Mesodermal cell (in vitro differentiated cells): ENCODE data around the gene SYNDIG1.

ENCODE experiments used
- H3K27ac ChIP-seq: 2 replicates; pipeline ENCODE4 v1.7.0; 2013; ENCODE audit warnings: mild to moderate bottlenecking, low read depth, low read length, moderate library complexity; ENCODE audit not compliant: severe bottlenecking
- H3K36me3 ChIP-seq: 2 replicates; pipeline ENCODE4 v1.7.1; 2013; ENCODE audit warnings: mild to moderate bottlenecking, low read length, moderate library complexity; ENCODE audit not compliant: control insufficient read depth, insufficient read depth
- H3K4me1 ChIP-seq: one replicate; pipeline ENCODE4 v1.7.1; 2013; ENCODE audit warnings: mild to moderate bottlenecking, low read length; ENCODE audit not compliant: insufficient read depth, control insufficient read depth, poor library complexity, severe bottlenecking
- H3K4me3 ChIP-seq: 2 replicates; pipeline ENCODE4 v1.7.0; 2013; ENCODE audit warnings: low read length, control low read depth, mild to moderate bottlenecking; ENCODE audit not compliant: insufficient read depth, poor library complexity, severe bottlenecking; ENCODE audit errors: extremely low read depth
- H3K9me3 ChIP-seq: 2 replicates; pipeline ENCODE4 v1.7.1; 2013; ENCODE audit warnings: mild to moderate bottlenecking, low read length, moderate library complexity; ENCODE audit not compliant: control insufficient read depth
- WGBS, 2 experiments: methylation state at CpG; one replicate each; pipeline ENCODE4 v1.1.5; 2013; ENCODE audit warnings: missing lambda C conversion rate in 2 of 2; ENCODE audit not compliant: insufficient coverage in 2 of 2; 5-methylcytosine and 5-hydroxymethylcytosine counted together

Gene SYNDIG1

DNA sequence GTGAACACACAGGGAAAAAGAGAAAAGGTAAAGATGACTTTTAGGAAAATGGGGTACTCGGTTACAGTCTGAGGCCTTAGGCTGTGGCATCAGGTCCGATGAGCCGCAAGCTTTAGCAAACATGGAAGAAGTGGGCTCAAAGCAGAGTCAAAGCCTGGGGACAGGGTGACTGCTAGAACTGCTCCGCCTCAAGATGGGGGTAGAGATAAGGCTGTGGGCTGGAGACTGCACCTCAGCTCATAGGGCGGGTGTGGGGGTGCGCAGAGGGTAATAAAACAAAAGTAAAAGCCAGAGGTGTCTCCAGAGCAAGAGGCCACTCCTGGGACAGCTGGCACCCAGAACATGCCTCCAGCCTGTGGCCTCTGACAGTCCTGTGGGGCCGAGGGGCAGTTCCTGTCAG lies 21.3 kb upstream of the SYNDIG1 start:
- WGBS, 2 experiments = 85 to 87% methylated on average over 7 of the region's 7 CpGs
- Histone ChIP-seq H3K36me3 (no peaks in the 10 kb centered on the region), H3K9me3 (no peaks in the 10 kb centered on the region), H3K4me3 (no peak overlapping the region), H3K4me1 (peaks cover 12% of the 10 kb centered on the region), H3K27ac (no peak overlapping the region)

DNA sequence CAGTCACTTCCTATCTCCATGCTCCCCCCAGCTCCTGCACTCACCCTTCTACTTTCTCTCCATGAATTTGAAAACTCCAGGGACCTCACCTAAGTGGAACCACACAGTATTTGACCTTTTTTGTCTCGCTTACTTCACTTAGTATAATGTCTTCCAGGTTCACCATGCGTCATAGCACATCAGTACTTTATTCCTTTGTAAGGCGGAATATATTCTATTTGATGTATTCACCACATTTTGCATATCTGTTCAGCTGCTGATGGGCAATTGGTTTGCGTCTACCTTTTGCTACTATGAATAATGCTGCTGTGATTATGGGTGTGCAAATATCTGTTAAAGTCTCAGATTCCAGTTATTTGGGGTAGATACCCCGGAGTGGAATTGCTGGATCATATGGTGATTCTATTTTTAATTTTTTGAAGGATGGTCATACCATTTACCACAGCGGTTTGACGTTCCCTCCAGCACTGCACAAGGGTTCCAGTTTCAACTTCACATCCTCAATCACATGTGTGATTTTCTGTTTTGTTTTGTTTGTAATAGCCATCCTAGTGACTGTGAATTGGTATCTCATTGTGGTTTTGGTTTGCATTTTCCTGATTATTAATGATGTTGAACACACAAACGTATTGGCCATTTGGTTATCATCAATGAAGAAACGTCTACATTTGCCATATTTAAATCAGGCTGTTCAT lies 20.3 kb upstream of the SYNDIG1 start:
- H3K27ac ChIP-seq = no peak overlapping the region
- peaks cover 9% of the 10 kb centered on the region for H3K4me1 ChIP-seq
- H3K9me3 ChIP-seq = no peaks in the 10 kb centered on the region
- no peaks in the 10 kb centered on the region for H3K36me3 ChIP-seq
- 86 to 96% methylated on average over 3 to 4 of the region's 9 CpGs for WGBS, 2 experiments
- H3K4me3 ChIP-seq = no peak overlapping the region

DNA sequence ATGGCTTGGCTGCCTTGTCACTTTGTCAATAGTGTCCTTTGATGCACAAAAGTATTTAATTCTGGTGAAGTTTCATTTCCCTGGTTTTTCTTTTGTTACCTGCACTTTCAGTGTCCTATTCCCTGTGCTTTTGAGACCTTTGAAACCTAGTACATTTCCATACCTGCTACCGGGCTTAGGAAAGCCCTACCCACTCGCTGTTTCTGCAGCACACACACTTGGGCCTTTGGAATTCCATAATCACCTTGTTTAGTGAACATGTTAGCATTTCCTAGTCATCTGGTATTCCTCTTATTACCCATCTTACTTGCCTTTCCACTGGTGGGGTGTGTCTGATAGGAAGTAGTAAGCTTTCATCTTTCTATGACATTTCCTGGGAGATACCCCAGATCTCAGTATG lies 19.3 kb upstream of the SYNDIG1 start:
- 80 to 88% methylated on average over 1 to 2 of the region's 2 CpGs for WGBS, 2 experiments
- Histone ChIP-seq H3K4me1 (peaks cover 4% of the 10 kb centered on the region), H3K27ac (no peak overlapping the region), H3K9me3 (no peaks in the 10 kb centered on the region), H3K36me3 (no peaks in the 10 kb centered on the region), H3K4me3 (no peak overlapping the region)

DNA sequence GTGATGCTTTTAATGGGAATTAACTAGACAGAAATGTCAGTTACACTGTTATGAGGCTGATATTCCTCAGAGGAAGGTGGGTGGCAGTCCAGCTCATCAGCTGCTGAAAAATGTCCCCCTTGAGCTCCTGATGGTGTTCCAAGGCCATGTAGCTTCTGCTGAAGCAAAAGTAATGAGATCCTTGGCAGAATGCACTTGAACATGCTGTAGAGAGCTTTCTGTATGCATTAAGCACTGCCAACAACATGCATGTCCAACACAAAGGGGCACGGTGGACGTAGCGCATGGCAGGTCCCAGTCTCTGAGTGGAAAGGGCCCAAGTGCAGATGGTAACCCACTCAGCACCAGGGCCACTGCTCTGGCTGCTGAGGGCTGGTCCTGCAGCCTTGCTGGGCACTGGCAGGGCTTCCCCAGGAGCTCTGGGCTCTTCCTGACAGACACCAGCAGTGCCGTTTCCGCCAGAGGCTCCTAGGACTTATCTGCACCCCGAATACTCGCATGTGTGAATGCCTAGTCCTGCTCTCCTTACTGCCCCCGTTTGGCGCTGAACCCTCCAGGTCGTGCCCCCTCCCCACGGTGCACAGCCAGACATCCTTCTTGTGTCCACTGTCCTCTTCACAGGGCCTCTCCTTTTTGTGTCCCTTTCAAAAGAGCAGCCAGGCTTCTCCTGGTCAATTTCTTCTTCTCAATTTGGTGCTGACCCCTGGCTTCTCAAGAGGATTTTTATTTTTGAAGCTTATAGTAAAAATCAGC lies 18.6 kb upstream of the SYNDIG1 start:
- Histone ChIP-seq H3K9me3 (no peaks in the 10 kb centered on the region), H3K27ac (no peak overlapping the region), H3K4me3 (no peak overlapping the region), H3K4me1 (no peaks in the 10 kb centered on the region), H3K36me3 (no peaks in the 10 kb centered on the region)
- WGBS, 2 experiments = 84 to 86% methylated on average over 8 to 11 of the region's 11 CpGs

DNA sequence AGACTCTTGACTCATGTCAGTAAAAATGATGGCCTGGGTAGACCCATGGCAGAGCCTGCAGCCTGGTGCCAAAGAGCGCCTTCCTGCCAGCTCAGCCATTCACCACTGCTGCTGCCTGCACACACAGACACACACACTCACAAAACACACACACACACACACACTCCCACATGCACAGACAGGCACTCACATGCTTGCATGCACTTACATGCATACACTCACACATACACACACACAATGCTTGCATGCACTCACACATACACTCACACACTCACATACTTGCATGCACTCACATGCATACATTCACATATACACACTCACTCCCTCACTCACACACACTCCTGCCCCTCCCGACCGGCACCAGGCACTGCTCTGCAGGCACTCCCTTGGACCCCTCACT lies 18.0 kb upstream of the SYNDIG1 start:
- Histone ChIP-seq H3K36me3 (no peaks in the 10 kb centered on the region), H3K4me1 (no peaks in the 10 kb centered on the region), H3K27ac (no peak overlapping the region), H3K4me3 (no peak overlapping the region), H3K9me3 (no peaks in the 10 kb centered on the region)
- WGBS, 2 experiments = 93 to 95% methylated on average over 3 of the region's 3 CpGs

DNA sequence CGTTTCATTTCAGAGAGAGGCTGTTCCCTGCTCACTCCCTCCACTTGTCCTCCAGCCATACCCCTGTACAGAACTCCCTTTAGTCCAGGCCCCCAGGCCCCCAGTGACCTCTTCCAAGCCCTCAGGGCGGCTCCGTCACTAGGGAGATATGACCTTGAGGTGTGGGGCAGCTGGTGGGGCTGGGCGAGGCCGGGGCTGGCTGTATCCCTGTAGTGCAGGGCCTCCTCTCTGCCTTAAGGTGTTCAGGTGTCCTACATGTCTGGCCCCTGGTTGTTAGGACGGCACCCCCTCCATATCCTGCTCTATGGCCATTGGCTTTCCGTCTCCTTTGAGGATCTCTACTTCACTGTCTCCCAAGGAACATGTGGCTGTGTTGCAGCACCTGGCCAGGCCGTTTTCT lies 17.4 kb upstream of the SYNDIG1 start:
- Histone ChIP-seq H3K27ac (no peak overlapping the region), H3K9me3 (no peaks in the 10 kb centered on the region), H3K4me1 (no peaks in the 10 kb centered on the region), H3K4me3 (no peak overlapping the region), H3K36me3 (no peaks in the 10 kb centered on the region)
- 84 to 91% methylated on average over 7 of the region's 8 CpGs for WGBS, 2 experiments

DNA sequence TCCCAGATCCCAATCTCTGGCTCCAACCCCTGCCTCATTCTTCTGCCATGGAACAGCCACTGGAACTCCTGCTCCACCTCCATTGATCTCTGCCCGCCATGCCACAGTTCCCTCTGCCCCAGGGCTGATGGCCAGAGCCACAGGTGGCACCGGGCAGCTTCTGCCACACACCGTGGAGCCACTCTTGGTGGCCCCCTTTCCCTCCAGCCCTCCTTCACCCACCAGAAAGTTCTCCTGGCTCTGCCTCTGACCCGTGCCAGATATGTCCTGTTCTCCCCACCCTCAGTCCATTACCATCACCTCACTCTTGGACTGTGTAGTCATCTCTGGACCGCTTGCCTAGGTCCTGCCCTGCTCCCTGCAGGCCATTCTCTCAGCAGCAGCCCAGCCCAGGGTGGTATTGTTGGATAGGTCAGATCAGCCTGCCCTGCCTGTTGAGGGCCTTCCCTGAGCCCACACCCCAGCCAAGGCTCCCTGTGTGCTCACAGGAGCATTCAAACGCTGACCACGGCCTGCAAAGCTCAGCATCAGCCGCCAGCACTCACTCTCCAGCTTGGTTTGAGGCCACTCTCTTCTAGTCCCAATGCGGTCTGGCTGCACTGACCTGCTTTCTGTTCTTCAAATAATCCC lies 16.8 kb upstream of the SYNDIG1 start:
- Histone ChIP-seq H3K27ac (no peak overlapping the region), H3K4me3 (no peak overlapping the region), H3K9me3 (no peaks in the 10 kb centered on the region), H3K36me3 (no peaks in the 10 kb centered on the region), H3K4me1 (no peaks in the 10 kb centered on the region)
- WGBS, 2 experiments = 93% methylated on average over 6 to 8 of the region's 9 CpGs

DNA sequence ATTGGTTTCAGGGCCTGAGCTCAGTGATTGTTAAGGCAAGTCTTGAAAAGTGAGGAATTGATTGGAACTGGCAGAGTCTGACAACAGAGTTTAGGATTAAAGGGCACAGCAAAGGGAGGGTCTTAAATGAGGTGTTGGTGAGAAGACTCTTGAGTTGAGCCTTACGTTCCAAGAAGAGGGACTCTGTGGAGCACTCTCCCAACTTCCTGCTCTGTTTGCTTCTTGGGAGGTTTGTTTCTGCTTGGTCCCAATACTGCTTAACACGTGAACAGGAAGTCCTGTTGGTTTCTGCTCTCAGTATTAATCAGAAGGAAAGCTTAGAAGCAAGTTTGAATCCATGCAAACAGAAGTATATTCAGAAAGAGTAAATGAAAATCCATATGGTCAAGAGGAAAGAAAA lies 15.6 kb upstream of the SYNDIG1 start:
- no peaks in the 10 kb centered on the region for H3K9me3 ChIP-seq
- H3K4me1 ChIP-seq = no peaks in the 10 kb centered on the region
- no peak overlapping the region for H3K4me3 ChIP-seq
- WGBS, 2 experiments = 71 to 100% methylated on average over 1 to 2 of the region's 2 CpGs
- no peaks in the 10 kb centered on the region for H3K36me3 ChIP-seq
- no peak overlapping the region for H3K27ac ChIP-seq

DNA sequence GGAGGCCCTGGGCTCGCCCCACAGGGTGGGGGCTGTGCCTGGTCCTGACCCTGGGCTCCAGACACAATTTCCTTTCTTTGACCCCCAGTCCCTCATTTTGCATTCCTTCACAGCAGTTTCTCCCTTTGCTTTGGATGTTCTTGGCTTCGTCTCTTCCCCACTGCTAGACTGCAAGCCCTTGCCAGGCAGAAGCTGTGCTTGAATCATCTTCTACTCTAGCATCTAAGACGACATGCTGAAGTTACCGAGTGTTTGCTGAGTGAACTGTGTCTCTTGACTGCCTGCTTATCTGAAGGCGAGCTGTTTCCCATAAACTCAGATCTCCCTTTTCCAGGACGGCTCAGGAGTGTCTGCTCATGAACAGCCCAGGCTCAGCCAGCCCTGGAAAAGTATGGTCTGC lies 14.3 kb upstream of the SYNDIG1 start:
- WGBS, 2 experiments = 71 to 72% methylated on average over 5 to 6 of the region's 6 CpGs

DNA sequence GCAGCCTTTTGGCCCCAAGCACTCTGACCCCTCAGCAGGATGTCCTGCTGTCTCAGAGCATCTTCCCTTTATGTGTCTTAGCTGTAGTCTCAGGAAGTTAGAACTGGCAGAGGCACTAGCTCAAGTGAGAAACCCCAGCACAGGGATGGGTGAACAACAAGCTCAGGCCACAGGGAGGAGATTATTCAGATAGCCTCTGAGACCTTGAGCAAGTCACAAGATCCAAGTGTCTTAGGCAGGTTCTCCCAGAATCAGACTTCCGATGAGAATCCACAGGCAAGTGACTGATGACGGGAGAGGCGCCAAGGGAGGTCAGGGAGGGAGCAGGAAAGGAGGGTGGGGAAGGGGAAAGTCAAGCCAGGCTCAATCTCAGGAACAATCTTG lies 13.0 kb upstream of the SYNDIG1 start:
- Histone ChIP-seq H3K27ac (no peak overlapping the region), H3K36me3 (no peaks in the 10 kb centered on the region), H3K9me3 (no peaks in the 10 kb centered on the region), H3K4me3 (no peak overlapping the region), H3K4me1 (no peaks in the 10 kb centered on the region)
- 80 to 81% methylated on average over 3 of the region's 3 CpGs for WGBS, 2 experiments

More for the DNA sequence above, 14.3 kb upstream of the SYNDIG1 start:
- Histone ChIP-seq H3K4me3 (no peak overlapping the region), H3K9me3 (no peaks in the 10 kb centered on the region), H3K27ac (no peak overlapping the region), H3K4me1 (no peaks in the 10 kb centered on the region), H3K36me3 (no peaks in the 10 kb centered on the region)

DNA sequence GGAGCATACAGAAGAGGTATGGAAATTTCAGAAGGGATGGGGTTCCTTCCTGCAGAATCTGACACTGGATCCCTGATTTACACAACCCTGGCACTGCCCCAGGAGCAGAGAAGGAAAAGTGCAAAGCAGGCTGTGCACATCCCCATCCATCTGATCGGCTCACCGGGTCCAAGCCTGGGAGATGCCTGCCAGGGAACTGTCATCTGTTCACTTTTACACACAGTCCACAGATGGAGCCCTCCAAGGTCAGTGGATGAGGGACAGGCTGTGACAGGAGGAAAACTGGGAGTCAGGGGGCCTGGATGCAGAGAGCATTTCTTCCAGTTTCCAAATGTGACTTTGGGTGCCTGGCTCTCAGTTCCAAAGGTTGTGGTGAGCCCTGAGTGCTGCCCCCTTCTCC lies 11.0 kb upstream of the SYNDIG1 start:
- 93% methylated on average over 2 of the region's 2 CpGs; no CpG with 5 or more reads in 1 of the 2 experiments for WGBS, 2 experiments
- Histone ChIP-seq H3K4me1 (no peaks in the 10 kb centered on the region), H3K4me3 (no peak overlapping the region), H3K27ac (no peak overlapping the region), H3K36me3 (no peaks in the 10 kb centered on the region), H3K9me3 (no peaks in the 10 kb centered on the region)
